Measurements from ENCODE around the gene PUS1. TPM values are rescaled to one million over a fixed set of nuclear protein-coding genes. Genes with fewer than 3 reads are reported as not detected.

PUS1 gene
- total and polyA plus RNA-seq, 2 of the 8 experiments (the other 6 are each of a cell fraction or from before 2014, with no cell fraction given), result 48.1 to 81.2 TPM

- no peaks in the 10 kb centered on the region for H3K23me2 ChIP-seq (ENCODE audit: low read depth, low read length)
- H2BK20ac ChIP-seq (ENCODE audit: low read length), result no peak overlapping the region
- peaks cover 9 to 37% (median 33%) of the 10 kb centered on the region in 4 experiments; a peak in 7 of 8 replicates for H3K36me3 ChIP-seq (ENCODE audit: control insufficient read depth in 2 of 4, insufficient read depth in 4 of 4, low read length in 3 of 4)
Measured at GRCh38 chr12:131994589-131994988, 65.5 kb downstream of the PUS1 start.

More at GRCh38 chr12:131994589-131994988, 65.5 kb downstream of the PUS1 start:
- Histone ChIP-seq H3K4me3 (ENCODE audit: extremely low read depth in 1 of 4, insufficient read depth in 2 of 4, low read depth in 3 of 4, low read length in 4 of 4) (no peak overlapping the region), H3K4me2 (ENCODE audit: insufficient read depth in 1 of 2, low read depth in 2 of 2, low read length in 2 of 2) (no peak overlapping the region), H3K4me1 (replicated peaks in 1 of 4; ENCODE audit: control insufficient read depth in 3 of 4, insufficient read depth in 4 of 4, low read length in 3 of 4) (peaks cover 15 to 23% (median 20%) of the 10 kb centered on the region in 4 experiments), H3K79me1 (ENCODE audit: low read depth, low read length) (peaks cover 6% of the 10 kb centered on the region; the same call in 1 of the 2 replicates), H3K79me2 (ENCODE audit: control insufficient read depth in 1 of 2, insufficient read depth in 2 of 2, low read length in 2 of 2) (peaks cover 0 to 16% of the 10 kb centered on the region in 2 experiments; a peak in 2 of 4 replicates), H4K8ac (ENCODE audit: extremely low read depth, insufficient read depth, low read length) (no peak overlapping the region), H4K5ac (ENCODE audit: insufficient read length, low read depth, low read length) (no peak overlapping the region), H2BK12ac (ENCODE audit: low read depth, low read length) (peak overlapping the region; percentile 39; the same call in 1 of the 2 replicates), H3K27me3 (replicated peaks in 1 of 4; ENCODE audit: control insufficient read depth in 3 of 4, extremely low read depth in 1 of 4, insufficient read depth in 3 of 4, low read length in 3 of 4) (no peaks in the 10 kb centered on the region), H3K14ac (ENCODE audit: insufficient read length) (no peak overlapping the region), H2BK15ac (ENCODE audit: low read length) (no peak overlapping the region), H3K23ac (ENCODE audit: insufficient read length) (no peak overlapping the region), H3K9ac (replicated peaks in 1 of 4; ENCODE audit: extremely low read depth in 1 of 4, low read depth in 3 of 4, low read length in 3 of 4) (no peak overlapping the region), H3K27ac (ENCODE audit: low read depth, low read length) (no peak overlapping the region), H2AFZ (ENCODE audit: low read length) (no peak overlapping the region), H3K18ac (ENCODE audit: extremely low read depth, low read length) (no peak overlapping the region), H2AK5ac (ENCODE audit: low read depth, low read length) (no peak overlapping the region), H3K9me3 (ENCODE audit: insufficient read depth in 2 of 2, low read depth in 1 of 2, low read length in 1 of 2) (no peaks in the 10 kb centered on the region), H4K91ac (replicated peaks; ENCODE audit: insufficient read length, low read length) (no peak overlapping the region), H2BK5ac (ENCODE audit: low read depth, low read length) (peak overlapping the region; percentile 35; the same call in 1 of the 2 replicates), H2BK120ac (replicated peaks; ENCODE audit: low read depth, low read length) (no peak overlapping the region), H3K56ac (replicated peaks; ENCODE audit: insufficient read length, low read depth, low read length) (no peak overlapping the region), H4K20me1 (replicated peaks in 1 of 2; ENCODE audit: control insufficient read depth in 1 of 2, insufficient read depth in 2 of 2, low read length in 2 of 2) (peaks cover 0 to 4% of the 10 kb centered on the region in 2 experiments), H3K4ac (replicated peaks; ENCODE audit: insufficient read length, low read depth, low read length) (no peak overlapping the region)
- ChIA-PET POLR2A (ENCODE audit: partially characterized antibody) (no interaction called here), CTCF (ENCODE audit: partially characterized antibody) (no interaction called here)
- FAIRE-seq, result no peak
- WGBS, 2 experiments (ENCODE audit: extremely low coverage in 1 of 2, insufficient coverage in 1 of 2, insufficient read length in 1 of 2, insufficient replicate concordance in 2 of 2, low coverage in 1 of 2, low lambda C conversion rate in 2 of 2, missing lambda C conversion rate in 1 of 2), result 94% methylated on average over 4 of the region's 4 CpGs; no CpG with 5 or more reads in 1 of the 2 experiments
- no peak for DNase-seq (ENCODE audit: low read depth in 1 of 2, low spot score in 2 of 2)
- no peak for TF ChIP-seq FOSL1 (IDR thresholded peaks at IDR 0.05; ENCODE audit: insufficient read depth, low read depth, low read length)
- TF ChIP-seq RXRA (IDR thresholded peaks at IDR 0.05; ENCODE audit: insufficient read depth, low read depth, low read length), result no peak
- TF ChIP-seq SP1 (IDR thresholded peaks at IDR 0.05; ENCODE audit: low read depth, low read length), result no peak
- no peak for TF ChIP-seq CEBPB (IDR thresholded peaks at IDR 0.05; ENCODE audit: low read depth, low read length)
- no peak for TF ChIP-seq SP2 (IDR thresholded peaks at IDR 0.05; ENCODE audit: low read length)
- TF ChIP-seq ATF3 (IDR thresholded peaks at IDR 0.05; ENCODE audit: insufficient read depth, low read depth, low read length), result no peak
- no peak for TF ChIP-seq BRCA1 (IDR thresholded peaks at IDR 0.05; ENCODE audit: low read depth, low read length)
- TF ChIP-seq CTBP2 (IDR thresholded peaks at IDR 0.05; ENCODE audit: borderline replicate concordance, insufficient read depth, insufficient read length, low read length), result no peak
- TF ChIP-seq TAF1 (IDR thresholded peaks at IDR 0.05; ENCODE audit: low read depth, low read length), result no peak
- no peak for TF ChIP-seq E2F6 (IDR thresholded peaks at IDR 0.05)
- no peak for TF ChIP-seq ZNF274 (IDR thresholded peaks at IDR 0.05; ENCODE audit: borderline replicate concordance, extremely low read depth, low read length)
- TF ChIP-seq NRF1 (IDR thresholded peaks at IDR 0.05; ENCODE audit: low read depth, low read length), result no peak
- TF ChIP-seq SUZ12 (IDR thresholded peaks at IDR 0.05; ENCODE audit: low read length), result no peak
- TF ChIP-seq ASH2L (IDR thresholded peaks at IDR 0.05; ENCODE audit: low read length), result no peak
